Choroid plexus epithelial cell (primary cell): ENCODE results near the gene HID1.

Source experiments
- DNase-seq: peaks from one replicate; pipeline ENCODE4 v3.0.0-alpha.2; 2010; ENCODE audit warnings: low read depth
- H3K4me3 ChIP-seq: 2 replicates; pipeline ENCODE4 v1.5.1; 2011; ENCODE audit warnings: low read depth, mild to moderate bottlenecking, control low read depth, low read length, moderate library complexity
- TF ChIP-seq, protein P1 (sequence below): conservative IDR thresholded peaks from 2 replicates; pipeline ENCODE4 v1.5.1; 2011; ENCODE audit warnings: low read depth, mild to moderate bottlenecking, control low read depth, inconsistent platforms, low read length, moderate library complexity

The HID1 gene, protein sequence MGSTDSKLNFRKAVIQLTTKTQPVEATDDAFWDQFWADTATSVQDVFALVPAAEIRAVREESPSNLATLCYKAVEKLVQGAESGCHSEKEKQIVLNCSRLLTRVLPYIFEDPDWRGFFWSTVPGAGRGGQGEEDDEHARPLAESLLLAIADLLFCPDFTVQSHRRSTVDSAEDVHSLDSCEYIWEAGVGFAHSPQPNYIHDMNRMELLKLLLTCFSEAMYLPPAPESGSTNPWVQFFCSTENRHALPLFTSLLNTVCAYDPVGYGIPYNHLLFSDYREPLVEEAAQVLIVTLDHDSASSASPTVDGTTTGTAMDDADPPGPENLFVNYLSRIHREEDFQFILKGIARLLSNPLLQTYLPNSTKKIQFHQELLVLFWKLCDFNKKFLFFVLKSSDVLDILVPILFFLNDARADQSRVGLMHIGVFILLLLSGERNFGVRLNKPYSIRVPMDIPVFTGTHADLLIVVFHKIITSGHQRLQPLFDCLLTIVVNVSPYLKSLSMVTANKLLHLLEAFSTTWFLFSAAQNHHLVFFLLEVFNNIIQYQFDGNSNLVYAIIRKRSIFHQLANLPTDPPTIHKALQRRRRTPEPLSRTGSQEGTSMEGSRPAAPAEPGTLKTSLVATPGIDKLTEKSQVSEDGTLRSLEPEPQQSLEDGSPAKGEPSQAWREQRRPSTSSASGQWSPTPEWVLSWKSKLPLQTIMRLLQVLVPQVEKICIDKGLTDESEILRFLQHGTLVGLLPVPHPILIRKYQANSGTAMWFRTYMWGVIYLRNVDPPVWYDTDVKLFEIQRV

DNA sequence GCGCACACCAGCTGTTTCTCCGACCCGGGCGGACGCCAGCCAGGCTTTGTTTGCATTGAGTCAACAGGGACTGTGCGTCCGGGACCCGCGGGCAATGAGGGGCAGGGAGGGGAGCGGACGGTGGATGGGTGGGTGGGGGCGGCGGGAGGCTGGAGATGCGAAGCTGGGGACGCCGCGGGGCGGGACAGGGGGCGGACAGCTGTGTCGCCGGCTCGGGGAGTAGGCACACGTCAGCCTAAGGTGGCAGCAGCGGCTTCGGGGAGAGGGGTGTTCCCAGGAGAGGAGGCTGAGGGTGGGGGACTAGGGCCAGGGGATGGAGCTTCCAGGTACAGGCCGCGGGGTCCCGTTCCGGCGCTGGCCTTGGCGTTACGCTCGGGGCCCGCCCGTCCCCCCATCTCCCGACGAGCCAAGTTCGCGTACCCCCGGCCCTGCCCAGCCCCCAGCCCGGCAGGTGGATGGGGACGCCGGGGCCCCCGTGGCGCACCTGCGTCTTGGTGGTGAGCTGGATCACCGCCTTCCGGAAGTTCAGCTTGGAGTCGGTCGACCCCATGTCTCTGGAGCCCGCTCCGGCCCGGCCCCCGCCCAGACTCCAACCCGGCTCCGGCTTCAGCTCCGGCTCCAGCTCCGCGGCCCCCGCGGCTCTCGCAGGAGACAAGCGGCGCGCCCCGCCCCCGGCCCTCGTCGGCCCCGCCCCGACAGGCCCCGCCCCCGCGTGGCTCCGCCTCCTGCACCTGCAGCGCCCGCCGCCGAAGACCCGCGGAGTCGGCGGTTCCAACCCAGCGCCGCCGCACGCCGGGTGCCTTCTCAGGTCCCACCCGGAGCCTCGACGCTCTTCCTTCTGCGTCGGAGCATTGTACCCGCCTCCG lies at the start of gene HID1:
Gene HID1, minus strand, starts transcription at position 653 of the 866 bp plus-strand sequence. Its CDS starts 103 bp downstream, at position 550.
- DNase-seq = no peak
- peak within 1 kb of the TSS; percentile 46 for H3K4me3 ChIP-seq
- TF ChIP-seq, protein P1, sequence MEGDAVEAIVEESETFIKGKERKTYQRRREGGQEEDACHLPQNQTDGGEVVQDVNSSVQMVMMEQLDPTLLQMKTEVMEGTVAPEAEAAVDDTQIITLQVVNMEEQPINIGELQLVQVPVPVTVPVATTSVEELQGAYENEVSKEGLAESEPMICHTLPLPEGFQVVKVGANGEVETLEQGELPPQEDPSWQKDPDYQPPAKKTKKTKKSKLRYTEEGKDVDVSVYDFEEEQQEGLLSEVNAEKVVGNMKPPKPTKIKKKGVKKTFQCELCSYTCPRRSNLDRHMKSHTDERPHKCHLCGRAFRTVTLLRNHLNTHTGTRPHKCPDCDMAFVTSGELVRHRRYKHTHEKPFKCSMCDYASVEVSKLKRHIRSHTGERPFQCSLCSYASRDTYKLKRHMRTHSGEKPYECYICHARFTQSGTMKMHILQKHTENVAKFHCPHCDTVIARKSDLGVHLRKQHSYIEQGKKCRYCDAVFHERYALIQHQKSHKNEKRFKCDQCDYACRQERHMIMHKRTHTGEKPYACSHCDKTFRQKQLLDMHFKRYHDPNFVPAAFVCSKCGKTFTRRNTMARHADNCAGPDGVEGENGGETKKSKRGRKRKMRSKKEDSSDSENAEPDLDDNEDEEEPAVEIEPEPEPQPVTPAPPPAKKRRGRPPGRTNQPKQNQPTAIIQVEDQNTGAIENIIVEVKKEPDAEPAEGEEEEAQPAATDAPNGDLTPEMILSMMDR = no peak

DNA sequence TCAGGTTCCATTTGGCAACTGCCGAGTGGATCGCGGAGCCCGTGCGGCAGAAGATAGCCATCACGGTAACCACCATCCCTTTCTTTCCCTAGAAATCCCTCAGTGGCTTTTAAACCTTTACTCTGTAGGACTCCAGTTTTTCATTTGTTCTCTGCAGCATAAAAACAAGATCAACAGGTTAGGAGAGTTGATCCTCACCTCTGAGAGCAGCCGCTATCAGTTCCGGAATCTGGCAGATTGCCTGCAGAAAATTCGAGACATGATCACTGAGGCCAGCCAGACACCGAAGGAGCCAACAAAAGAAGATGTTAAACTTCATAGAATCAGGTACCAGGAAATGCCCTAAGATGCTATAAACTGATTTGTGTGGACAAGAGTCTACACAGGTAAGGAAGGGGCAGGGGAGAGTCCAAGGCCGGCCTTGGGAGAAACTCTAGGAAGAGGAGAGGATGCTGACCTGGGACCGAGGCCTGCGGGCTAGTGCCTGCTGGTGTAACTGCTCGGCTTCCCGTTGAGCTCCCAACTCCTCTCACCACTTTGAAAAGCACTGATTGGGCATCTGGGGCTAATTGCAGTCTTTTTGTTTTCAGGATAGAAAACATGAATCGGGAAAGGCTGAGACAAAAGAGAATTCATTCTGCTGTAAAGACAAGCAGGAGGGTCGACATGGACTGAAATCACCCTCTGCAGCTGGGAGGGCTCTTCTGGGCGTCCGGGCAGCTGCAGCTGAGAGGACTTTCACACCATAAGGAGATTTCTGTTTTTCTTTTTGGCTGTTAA lies 48.0 kb upstream of the HID1 start:
- TF ChIP-seq, protein P1 = no peak
- H3K4me3 ChIP-seq = no peak overlapping the region
- DNase-seq = no peak

DNA sequence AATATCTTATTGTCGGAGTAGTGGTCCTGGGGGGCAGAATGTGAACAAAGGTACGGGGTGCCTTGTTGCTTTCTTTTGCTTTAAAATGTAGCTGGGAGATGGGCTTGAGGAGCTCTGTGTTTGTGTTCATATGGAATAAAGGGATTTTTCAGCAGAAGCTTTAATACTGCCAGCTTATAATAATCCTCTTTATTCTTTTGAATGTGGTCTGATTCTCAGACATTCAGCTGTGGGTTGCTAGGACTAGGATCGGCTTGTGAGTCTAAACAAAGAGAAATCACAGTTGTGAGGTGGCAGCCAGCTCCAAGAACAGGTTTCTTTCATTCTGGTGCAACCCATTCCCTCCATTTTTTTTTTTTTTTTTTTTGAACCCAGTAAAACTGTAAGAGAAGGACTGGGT lies 47.2 kb upstream of the HID1 start:
- TF ChIP-seq, protein P1 = no peak
- H3K4me3 ChIP-seq = no peak overlapping the region
- DNase-seq = no peak

DNA sequence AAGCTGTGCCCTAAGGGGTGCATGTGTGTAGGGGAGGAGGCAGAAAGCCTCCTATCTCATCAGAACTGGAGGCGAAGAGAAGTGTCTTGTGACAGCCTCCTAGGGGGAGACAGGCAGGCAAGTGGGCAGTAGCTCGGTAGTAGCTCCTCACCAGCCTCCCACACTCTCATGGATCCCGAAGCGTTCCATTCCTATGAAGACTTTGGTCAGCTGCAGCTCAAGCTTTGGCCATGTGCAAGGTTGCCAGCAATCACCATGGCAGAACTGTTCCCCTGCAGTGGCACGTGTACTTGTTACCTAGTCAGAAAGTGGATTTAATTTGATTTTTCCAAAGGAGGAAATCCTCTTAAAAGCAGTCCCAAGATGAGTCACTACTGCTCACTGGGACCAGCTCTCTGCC lies 46.6 kb upstream of the HID1 start:
- no peak overlapping the region for H3K4me3 ChIP-seq
- DNase-seq = no peak
- TF ChIP-seq, protein P1 = no peak

DNA sequence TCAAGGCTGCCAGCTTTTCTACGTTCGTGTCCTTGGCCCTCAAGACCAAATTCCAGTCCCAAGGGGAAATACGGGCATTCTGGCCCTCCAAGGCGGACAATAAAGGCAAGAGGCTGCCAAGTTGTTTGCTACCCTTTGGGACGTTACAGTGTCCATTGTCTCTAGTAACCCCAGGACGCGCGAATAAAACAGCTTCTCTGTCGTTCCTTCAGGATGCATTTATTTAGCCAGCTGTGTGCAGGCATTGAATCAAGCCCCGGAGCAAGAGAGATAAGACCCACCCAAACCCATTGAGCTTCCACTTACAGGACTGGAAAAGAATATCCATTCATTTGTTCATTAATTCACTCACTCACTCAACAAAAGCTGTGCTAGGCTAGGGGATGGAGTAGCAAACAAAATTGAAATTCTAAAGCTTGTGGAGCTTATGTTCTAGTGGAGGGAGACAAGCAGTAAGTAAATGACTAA lies 40.6 kb upstream of the HID1 start:
- DNase-seq = no peak
- H3K4me3 ChIP-seq = peak overlapping the region; percentile 93
- TF ChIP-seq, protein P1 = no peak
